NAMALWA (cell line): ENCODE data around the gene TXN2.
"Not testable (repeated sequence)": the region's sequence is repeated elsewhere in the genome, so short reads cannot be mapped to it uniquely, and the experiment has no call there.

Experiments
- DNase-seq: peaks from one replicate; pipeline ENCODE4 v3.0.0-alpha.2; 2015; ENCODE audit warnings: low spot score

Gene TXN2

DNA sequence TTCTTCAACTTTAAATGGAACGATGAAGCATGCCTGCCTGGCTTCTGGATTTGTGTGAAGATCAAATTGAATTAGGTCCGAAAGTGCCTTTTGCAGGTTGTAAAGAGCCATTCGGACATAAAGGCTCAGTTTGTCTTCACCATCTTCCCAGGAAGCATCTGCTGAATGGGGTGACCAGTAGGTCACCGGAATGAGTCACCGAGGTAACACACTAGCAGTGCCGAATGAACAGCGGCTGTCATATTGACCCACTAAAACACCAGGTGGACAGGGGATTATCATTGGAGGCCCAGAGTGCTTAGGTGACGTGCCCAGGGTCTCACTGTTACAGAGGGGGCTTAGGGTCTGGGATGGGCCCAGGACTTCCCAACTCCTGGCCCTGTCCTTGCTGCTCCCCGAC, 50.6 kb downstream of the TXN2 start:
- no peak for DNase-seq

DNA sequence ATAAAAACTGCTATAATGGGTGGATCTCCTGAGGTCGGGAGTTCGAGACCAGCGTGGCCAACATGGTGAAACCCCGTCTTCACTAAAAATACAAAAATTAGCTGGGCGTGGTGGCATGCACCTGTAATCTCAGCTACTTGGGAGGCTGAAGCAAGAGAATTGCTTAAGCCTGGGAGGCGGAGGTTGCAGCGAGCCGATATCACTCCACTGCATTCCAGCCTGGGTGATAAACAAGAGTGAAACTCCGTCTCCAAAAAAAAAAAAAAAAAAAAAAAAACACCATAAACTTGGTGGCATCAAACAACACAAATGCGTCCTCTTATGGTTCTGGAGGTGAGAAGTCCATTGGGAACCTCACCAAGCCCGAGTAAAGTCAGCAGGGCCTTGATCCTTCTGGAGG, 53.5 kb downstream of the TXN2 start:
- not testable (repeated sequence) for DNase-seq

DNA sequence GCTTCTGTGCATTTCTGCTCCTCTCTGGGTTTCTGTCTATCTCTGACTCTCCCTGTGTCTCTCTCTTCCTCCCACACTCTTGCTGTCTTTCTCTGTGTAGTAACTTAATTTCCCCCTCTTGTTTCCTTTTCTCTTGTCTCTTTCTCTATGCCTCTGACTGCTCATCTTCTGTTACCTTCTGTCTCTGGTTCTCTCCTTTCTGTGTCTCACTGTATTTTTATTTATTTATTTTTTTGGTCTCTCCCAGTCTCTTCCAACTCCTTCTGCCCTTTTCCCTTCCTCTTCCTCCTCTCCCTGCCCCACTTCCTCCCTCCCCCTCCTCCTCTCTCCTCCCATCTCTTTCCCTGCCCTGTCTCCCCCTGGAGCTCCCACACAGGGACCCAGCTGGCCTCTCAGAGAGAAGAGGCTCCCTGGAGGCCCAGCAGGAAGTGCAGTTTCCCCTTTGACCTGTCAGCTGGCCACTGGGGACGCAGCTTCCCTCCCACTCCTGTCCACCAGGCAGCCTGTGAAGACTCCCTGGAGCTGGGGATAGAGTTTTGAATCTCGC, 55.4 kb downstream of the TXN2 start:
- no peak for DNase-seq

DNA sequence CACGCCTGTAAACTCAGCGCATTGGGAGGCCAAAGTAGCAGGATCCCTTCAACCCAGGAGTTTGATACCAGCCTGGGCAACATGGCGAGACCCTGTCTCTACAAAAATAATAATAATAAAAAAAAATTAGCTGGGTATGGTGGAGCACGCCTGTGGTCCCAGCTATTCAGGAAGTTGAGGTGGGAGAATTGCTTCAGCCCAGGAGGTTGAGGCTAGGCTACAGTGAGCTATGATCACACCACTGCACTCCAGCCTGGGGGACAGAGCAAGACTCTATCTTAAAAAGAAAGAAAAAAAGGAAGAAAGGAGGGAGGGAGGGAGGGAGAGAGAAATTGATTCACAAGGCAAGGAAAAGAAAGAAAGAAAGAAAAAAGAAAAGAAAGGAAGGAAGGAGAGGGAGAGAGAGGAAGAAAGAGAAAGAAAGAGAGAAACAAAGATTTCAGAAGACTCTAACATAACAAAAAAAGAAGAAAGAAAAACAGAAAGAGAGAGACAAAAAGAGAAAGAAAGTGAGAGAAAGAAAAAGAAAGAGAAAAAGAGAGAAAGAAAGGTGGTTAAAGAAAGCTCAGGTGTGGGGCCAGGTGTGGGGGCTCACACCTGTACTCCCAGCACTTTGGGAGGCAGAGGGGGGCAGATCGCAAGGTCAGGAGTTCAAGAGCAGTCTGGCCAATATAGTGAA, 56.4 kb downstream of the TXN2 start:
- no peak for DNase-seq

DNA sequence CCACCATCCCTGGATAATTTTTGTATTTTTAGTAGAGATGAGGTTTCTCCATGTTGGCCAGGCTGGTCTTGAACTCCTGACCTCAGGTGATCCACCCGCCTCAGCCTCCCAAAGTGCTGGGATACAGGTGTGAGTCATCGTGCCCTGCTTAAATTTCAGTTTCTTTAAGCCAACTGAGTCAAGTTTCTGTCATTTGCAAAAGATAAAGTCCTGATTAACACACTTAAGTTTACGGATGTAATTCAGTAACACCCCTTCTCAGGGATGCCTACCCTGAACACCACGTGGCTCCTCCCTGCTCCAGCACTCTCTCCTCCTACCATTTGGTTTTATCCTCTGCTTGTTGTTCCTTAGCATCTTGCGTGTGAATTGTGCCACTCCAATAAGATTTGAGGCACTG, 57.0 kb downstream of the TXN2 start:
- DNase-seq = not testable (repeated sequence)

GRCh38 chr22:36423461-36424404, 57.7 kb downstream of the TXN2 start:
- no peak for DNase-seq

DNA sequence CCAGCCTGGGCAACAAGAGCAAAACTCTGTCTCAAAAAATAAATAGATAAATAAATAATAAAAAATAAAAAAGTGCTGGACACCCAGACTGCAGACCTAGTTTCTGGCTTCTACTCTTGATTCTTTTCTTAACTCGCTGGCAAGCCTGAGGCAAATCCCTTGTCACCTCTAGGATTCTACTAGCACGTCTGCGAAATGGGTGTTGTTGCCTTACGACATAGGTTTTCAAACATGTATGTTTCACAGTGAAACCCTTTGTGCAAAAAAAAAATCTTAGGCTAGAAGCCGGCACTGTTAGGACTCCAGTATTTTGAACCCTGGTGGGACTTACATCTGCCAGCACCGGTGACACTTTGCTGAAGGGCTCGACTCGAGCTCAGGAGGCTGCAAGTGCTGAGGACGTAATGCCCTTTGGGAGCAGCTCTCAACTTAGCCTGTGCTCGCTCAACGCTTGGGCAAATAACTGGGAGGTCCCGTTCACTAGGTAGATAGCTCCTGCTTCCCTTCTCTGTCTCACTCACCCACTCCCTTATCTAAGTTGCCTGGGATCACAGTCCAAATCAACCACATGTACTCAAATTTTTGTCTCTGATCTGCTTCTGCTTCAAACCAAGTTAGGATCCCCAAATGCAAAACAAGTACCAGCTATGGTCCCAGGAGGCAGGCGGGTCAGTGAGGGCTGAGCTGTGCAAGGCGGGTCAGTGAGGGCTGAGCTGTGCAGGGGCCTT, 59.0 kb downstream of the TXN2 start:
- DNase-seq = no peak

- DNase-seq = no peak
Measured at GRCh38 chr22:36419912-36420882, 61.2 kb downstream of the TXN2 start.

- no peak for DNase-seq
Measured at GRCh38 chr22:36419177-36419911, 62.1 kb downstream of the TXN2 start.

- DNase-seq = no peak
Measured at GRCh38 chr22:36417281-36417686, 64.2 kb downstream of the TXN2 start.
